Kidney (tissue), 14 donors: ENCODE results near the gene ZBTB26. TPM values are rescaled to one million over a fixed set of nuclear protein-coding genes. Genes with fewer than 3 reads are reported as not detected.
"Not testable (repeated sequence)": the region's sequence is repeated elsewhere in the genome, so short reads cannot be mapped to it uniquely, and the experiment has no call there.

Experiments used
- DNase-seq, 5 donors: peaks; one replicate each; pipeline ENCODE4 v3.0.0-alpha.2; 2013 to 2020
- FAIRE-seq: peaks from 2 replicates; lab custom pipeline; 2012; peaks lifted over from hg19 to GRCh38; lab: Jason Lieb, UNC
- H3K27ac ChIP-seq, 2 donors: one replicate each; pipeline ENCODE4 v1.7.0; 2013; ENCODE audit warnings: low read depth in 2 of 2, low read length in 2 of 2, inconsistent platforms in 1 of 2
- H3K27me3 ChIP-seq: one replicate; pipeline ENCODE4 v1.7.1; 2013; ENCODE audit warnings: low read length, inconsistent platforms; ENCODE audit not compliant: control insufficient read depth, insufficient read depth
- H3K36me3 ChIP-seq, 3 donors: one replicate each; pipeline versions ENCODE4 v1.7.0 to v1.7.1; 2013; ENCODE audit warnings: low read length in 3 of 3, control low read depth in 1 of 3, inconsistent platforms in 1 of 3; ENCODE audit not compliant: insufficient read depth in 3 of 3, control insufficient read depth in 2 of 3
- H3K4me1 ChIP-seq, 3 donors: one replicate each; pipeline versions ENCODE4 v1.7.0 to v1.7.1; 2013; ENCODE audit warnings: low read length in 3 of 3, inconsistent platforms in 1 of 3, low read depth in 1 of 3; ENCODE audit not compliant: control insufficient read depth in 2 of 3, insufficient read depth in 2 of 3
- H3K4me3 ChIP-seq, 3 donors: one replicate each; pipeline versions ENCODE4 v1.7.0 to v1.8.1; 2013; ENCODE audit warnings: low read length in 3 of 3, control low read depth in 1 of 3, inconsistent platforms in 1 of 3
- H3K9ac ChIP-seq, 3 donors: one replicate each; pipeline versions ENCODE4 v1.7.0 to v1.7.1; 2013; ENCODE audit warnings: low read length in 3 of 3, control low read depth in 1 of 3, inconsistent platforms in 1 of 3
- H3K9me3 ChIP-seq, 3 donors: one replicate each; pipeline versions ENCODE4 v1.7.0 to v1.7.1; 2013; ENCODE audit warnings: low read length in 3 of 3, control low read depth in 1 of 3, inconsistent platforms in 1 of 3; ENCODE audit not compliant: control insufficient read depth in 2 of 3, insufficient read depth in 1 of 3
- CTCF ChIP-seq: IDR thresholded peaks from 3 replicates; pipeline ENCODE4 v1.5.1; 2012; ENCODE audit warnings: mild to moderate bottlenecking, moderate library complexity, borderline replicate concordance; ENCODE audit not compliant: insufficient read depth; ENCODE audit errors: extremely low read depth
- intact Hi-C: fragments of 100-400 bp; cut with DNase I; formaldehyde crosslinking; loops from one replicate; pipeline ENCODE4 v1.11.1; 2022
- polyA plus RNA-seq: library from polyadenylated mRNA; stranded (reverse); fragments of 350-450 nt; fragmentation: Illumina TruSeq; extraction: RNeasy Lipid Tissue Mini Kit (QIAGEN cat#74804); gene quantifications from one replicate; pipeline ENCODE4 v1.2.3, GENCODE V29; 2014; ENCODE audit warnings: low read depth, low replicate concordance; ENCODE audit not compliant: insufficient read depth
- total RNA-seq: library from RNA; stranded (reverse); fragmentation: NEBNext Ultra II Directional; extraction: Animal tissue kit (Norgen Biotek cat#: 25700); gene quantifications from one replicate; pipeline ENCODE4 v1.2.1, GENCODE V29; 2021
- donor health status: control.
- donor health status: control.
- donor health status: control.
- donor health status: control.
- donor health status: control.
- donor health status: DM: yes; HTN: yes; CAD: no.
- donor health status: Normal renal cell carcinoma (clear cell type).

The ZBTB26 gene
- total and polyA plus RNA-seq, 2 donors from 2014 or later = 3.4 to 8.2 TPM

- Histone ChIP-seq H3K27me3 (no peaks in the 10 kb centered on the region), H3K4me3 (no peak overlapping the region), H3K4me1 (no peaks in the 10 kb centered on the region), H3K9me3 (no peaks in the 10 kb centered on the region), H3K36me3 (peaks cover 14 to 45% (median 29%) of the 10 kb centered on the region in 3 donors), H3K27ac (no peak overlapping the region), H3K9ac (no peak overlapping the region)
- intact Hi-C loops = no loop called here
- FAIRE-seq (no peak), DNase-seq (no peak)
- TF ChIP-seq CTCF = no peak
Observed at GRCh38 chr9:122875523-122875922, 55.8 kb downstream of the ZBTB26 start.

- H3K4me1 ChIP-seq, DNase-seq, H3K9me3 ChIP-seq, H3K36me3 ChIP-seq, H3K4me3 ChIP-seq, H3K9ac ChIP-seq, intact Hi-C loops, H3K27me3 ChIP-seq, H3K27ac ChIP-seq, FAIRE-seq: not testable (repeated sequence)
Observed at GRCh38 chr9:122867276-122867675, 64.0 kb downstream of the ZBTB26 start.

- no peak for TF ChIP-seq CTCF
- Histone ChIP-seq H3K9ac (no peak overlapping the region), H3K9me3 (no peaks in the 10 kb centered on the region), H3K27me3 (no peaks in the 10 kb centered on the region), H3K4me3 (no peak overlapping the region), H3K27ac (no peak overlapping the region), H3K36me3 (peaks cover 3 to 5% (median 3%) of the 10 kb centered on the region in 3 donors), H3K4me1 (no peaks in the 10 kb centered on the region)
- FAIRE-seq = no peak
- intact Hi-C loops = no loop called here
- no peak for DNase-seq
Observed at GRCh38 chr9:122866079-122866478, 65.2 kb downstream of the ZBTB26 start.

Other genes starting within 250 kb of the ZBTB26 start
- not detected for gene OR1L4, start 207.5 kb downstream of the ZBTB26 start, total RNA-seq
- not detected for gene OR1L4, start 207.5 kb downstream of the ZBTB26 start, polyA plus RNA-seq
- gene OR1L6, start 189.2 kb downstream of the ZBTB26 start, total RNA-seq = not detected
- not detected for gene OR1L6, start 189.2 kb downstream of the ZBTB26 start, polyA plus RNA-seq
- gene OR5C1, start 142.6 kb downstream of the ZBTB26 start, total RNA-seq = not detected
- not detected for gene OR5C1, start 142.6 kb downstream of the ZBTB26 start, polyA plus RNA-seq
- gene OR1K1, start 131.4 kb downstream of the ZBTB26 start, total RNA-seq = not detected
- gene OR1K1, start 131.4 kb downstream of the ZBTB26 start, polyA plus RNA-seq = not detected
- 15.0 TPM for gene PDCL, start 102.9 kb downstream of the ZBTB26 start, total RNA-seq
- gene PDCL, start 102.9 kb downstream of the ZBTB26 start, polyA plus RNA-seq = 8.3 TPM
- gene RC3H2, start 26.2 kb downstream of the ZBTB26 start, total RNA-seq = 49.9 TPM
- gene RC3H2, start 26.2 kb downstream of the ZBTB26 start, polyA plus RNA-seq = 9.8 TPM
- 9.8 TPM for gene ZBTB6, start 18.2 kb downstream of the ZBTB26 start, total RNA-seq
- gene ZBTB6, start 18.2 kb downstream of the ZBTB26 start, polyA plus RNA-seq = 2.0 TPM
- gene RABGAP1, start 9.5 kb upstream of the ZBTB26 start, total RNA-seq = 61.1 TPM
- gene RABGAP1, start 9.5 kb upstream of the ZBTB26 start, polyA plus RNA-seq = 13.7 TPM
- 4.1 TPM for gene GPR21, start 102.2 kb upstream of the ZBTB26 start, total RNA-seq
- 0.34 TPM for gene GPR21, start 102.2 kb upstream of the ZBTB26 start, polyA plus RNA-seq